DOHH2 (cell line): Measurements from ENCODE around the gene ERVFRD-1.

Experiments
- H3F3A ChIP-seq: fragments of 200-600 bp; sonication (generic), shearing (Covaris generic); 2 replicates; pipeline ENCODE4 v1.6.0; 2016; ENCODE audit warnings: antibody characterized with exemption, mild to moderate bottlenecking; ENCODE audit not compliant: control insufficient read depth, insufficient read depth
- H3K27ac ChIP-seq: fragments of 200-600 bp; sonication (generic); 2 replicates; pipeline ENCODE4 v1.5.1; 2014; ENCODE audit warnings: low read depth, mild to moderate bottlenecking, low read length, moderate library complexity
- H3K27me3 ChIP-seq: fragments of 200-600 bp; sonication (generic); 2 replicates; pipeline ENCODE4 v1.6.1; 2014; ENCODE audit warnings: mild to moderate bottlenecking, low read length, mixed read lengths; ENCODE audit not compliant: control insufficient read depth
- H3K36me3 ChIP-seq: fragments of 200-600 bp; sonication (generic); 2 replicates; pipeline ENCODE4 v1.6.1; 2014; ENCODE audit warnings: mild to moderate bottlenecking, low read length, moderate library complexity, mixed read lengths; ENCODE audit not compliant: control insufficient read depth
- H3K4me1 ChIP-seq: fragments of 200-600 bp; sonication (generic); 2 replicates; pipeline ENCODE4 v1.6.1; 2014; ENCODE audit warnings: mild to moderate bottlenecking, low read length, mixed read lengths; ENCODE audit not compliant: control insufficient read depth
- H3K4me2 ChIP-seq: fragments of 200-600 bp; sonication (generic); 2 replicates; pipeline ENCODE4 v1.6.0; 2014; ENCODE audit warnings: mild to moderate bottlenecking, low read length, moderate library complexity
- H3K4me3 ChIP-seq: fragments of 200-600 bp; sonication (generic); 2 replicates; pipeline ENCODE4 v1.5.1; 2014; ENCODE audit warnings: mild to moderate bottlenecking, low read length, mixed read lengths
- H3K79me2 ChIP-seq: fragments of 200-600 bp; sonication (generic); 2 replicates; pipeline ENCODE4 v1.6.1; 2014; ENCODE audit warnings: mild to moderate bottlenecking, low read length, mixed read lengths; ENCODE audit not compliant: control insufficient read depth
- H3K9me2 ChIP-seq: fragments of 200-600 bp; sonication (generic); replicated peaks from 2 replicates; pipeline ENCODE4 v1.6.1; 2014; ENCODE audit warnings: mild to moderate bottlenecking, low read length, mixed read lengths; ENCODE audit not compliant: control insufficient read depth
- H3K9me3 ChIP-seq: fragments of 200-600 bp; sonication (generic); 2 replicates; pipeline ENCODE4 v1.6.1; 2014; ENCODE audit warnings: antibody characterized with exemption, low read length, mixed read lengths; ENCODE audit not compliant: control insufficient read depth, insufficient read depth
- H4K20me1 ChIP-seq: fragments of 200-600 bp; sonication (generic); 2 replicates; pipeline ENCODE4 v1.6.0; 2014; ENCODE audit warnings: low read depth, mild to moderate bottlenecking, antibody characterized with exemption, low read length, moderate library complexity; ENCODE audit not compliant: control insufficient read depth, insufficient read depth
- CTCF ChIP-seq: fragments of 200-600 bp; sonication (generic); IDR thresholded peaks from one replicate; pipeline ENCODE4 v1.5.1; 2014; ENCODE audit warnings: antibody characterized with exemption, mild to moderate bottlenecking, low read depth, low read length; ENCODE audit not compliant: poor library complexity, severe bottlenecking
- EZH2phosphoT487 ChIP-seq: fragments of 200-600 bp; sonication (generic); IDR thresholded peaks from 2 replicates; pipeline ENCODE4 v1.6.1; 2017; ENCODE audit warnings: borderline replicate concordance, mild to moderate bottlenecking, antibody characterized with exemption, low read length, moderate library complexity, mixed read lengths

The ERVFRD-1 gene

GRCh38 chr6:11111769-11112437 is 378 bp upstream of the ERVFRD-1 start:
- Histone ChIP-seq H3K4me2 (no peak overlapping the region), H3K27me3 (no peaks in the 10 kb centered on the region), H3K4me1 (no peaks in the 10 kb centered on the region), H3F3A (peaks cover 4% of the 10 kb centered on the region; the same call in 1 of the 2 replicates), H3K27ac (no peak overlapping the region), H3K79me2 (peaks cover 79% of the 10 kb centered on the region), H3K9me3 (no peaks in the 10 kb centered on the region), H3K4me3 (no peak overlapping the region), H3K36me3 (no peaks in the 10 kb centered on the region; the same call in 1 of the 2 replicates), H3K9me2 (no peaks in the 10 kb centered on the region), H4K20me1 (peaks cover 12% of the 10 kb centered on the region; the same call in 1 of the 2 replicates)
- TF ChIP-seq CTCF (no peak), EZH2phosphoT487 (no peak)

- Histone ChIP-seq H3K4me2 (no peak overlapping the region), H3K79me2 (peaks cover 86% of the 10 kb centered on the region), H3K9me2 (no peaks in the 10 kb centered on the region), H3K36me3 (no peaks in the 10 kb centered on the region; the same call in 1 of the 2 replicates), H3K4me3 (no peak overlapping the region), H3K27ac (no peak overlapping the region), H3K9me3 (no peaks in the 10 kb centered on the region), H4K20me1 (peaks cover 16% of the 10 kb centered on the region; the same call in 1 of the 2 replicates), H3F3A (peaks cover 4% of the 10 kb centered on the region; the same call in 1 of the 2 replicates), H3K4me1 (no peaks in the 10 kb centered on the region), H3K27me3 (no peaks in the 10 kb centered on the region)
- TF ChIP-seq CTCF (no peak), EZH2phosphoT487 (no peak)
Observed at GRCh38 chr6:11108726-11109125, 2.8 kb downstream of the ERVFRD-1 start.

GRCh38 chr6:11103065-11103464 is 8.5 kb downstream of the ERVFRD-1 start:
- Histone ChIP-seq H4K20me1 (peaks cover 13% of the 10 kb centered on the region; the same call in 1 of the 2 replicates), H3K27me3 (no peaks in the 10 kb centered on the region)

More at GRCh38 chr6:11103065-11103464, 8.5 kb downstream of the ERVFRD-1 start:
- Histone ChIP-seq H3F3A (no peaks in the 10 kb centered on the region), H3K4me2 (no peak overlapping the region), H3K4me1 (no peaks in the 10 kb centered on the region), H3K36me3 (peaks cover 9% of the 10 kb centered on the region), H3K4me3 (no peak overlapping the region), H3K9me3 (no peaks in the 10 kb centered on the region), H3K27ac (no peak overlapping the region), H3K9me2 (no peaks in the 10 kb centered on the region), H3K79me2 (peaks cover 100% of the 10 kb centered on the region)
- no peak for TF ChIP-seq EZH2phosphoT487
- TF ChIP-seq CTCF: no peak
